Immature natural killer cell (primary cell): ENCODE results near the gene PLXNB1. TPM values are rescaled to one million over a fixed set of nuclear protein-coding genes. Genes with fewer than 3 reads are reported as not detected.
"Not testable (repeated sequence)": the region's sequence is repeated elsewhere in the genome, so short reads cannot be mapped to it uniquely, and the experiment has no call there.

Experiments used
- DNase-seq, 3 donors: peaks; one replicate each; pipeline ENCODE4 v3.0.0; 2022; ENCODE audit warnings: mixed read lengths in 1 of 3
- H3K27ac Mint-ChIP-seq, 6 donors: one replicate each; pipeline ENCODE4 v1.8.0; 2020; ENCODE audit warnings: mixed read lengths in 6 of 6, mild to moderate bottlenecking in 5 of 6, inconsistent platforms in 4 of 6, moderate library complexity in 3 of 6
- H3K27me3 Mint-ChIP-seq, 3 donors: one replicate each; pipeline ENCODE4 v1.8.0; 2020 to 2021; ENCODE audit warnings: low read depth in 3 of 3, mild to moderate bottlenecking in 3 of 3, mixed read lengths in 3 of 3, moderate library complexity in 3 of 3, inconsistent platforms in 1 of 3
- H3K36me3 Mint-ChIP-seq, 3 donors: one replicate each; pipeline ENCODE4 v1.8.0; 2020; ENCODE audit warnings: mixed read lengths in 3 of 3, inconsistent platforms in 2 of 3, mild to moderate bottlenecking in 2 of 3
- H3K4me1 Mint-ChIP-seq, 2 donors: one replicate each; pipeline ENCODE4 v1.8.0; 2020; ENCODE audit warnings: inconsistent platforms in 2 of 2, mild to moderate bottlenecking in 2 of 2, mixed read lengths in 2 of 2, moderate library complexity in 1 of 2
- H3K4me3 Mint-ChIP-seq, 5 donors: one replicate each; pipeline ENCODE4 v1.8.0; 2020; ENCODE audit warnings: mild to moderate bottlenecking in 5 of 5, mixed read lengths in 5 of 5, inconsistent platforms in 3 of 5, moderate library complexity in 3 of 5
- H3K9me3 Mint-ChIP-seq, 6 donors: one replicate each; pipeline ENCODE4 v1.8.0; 2020; ENCODE audit warnings: mild to moderate bottlenecking in 6 of 6, mixed read lengths in 6 of 6, inconsistent platforms in 4 of 6, moderate library complexity in 3 of 6
- polyA plus RNA-seq, 3 donors: library from polyadenylated mRNA; unstranded; fragments of 300-500 nt; fragmentation: Illumina TruSeq; gene quantifications; one replicate each; pipeline ENCODE4 v1.2.3, GENCODE V29; 2021

The PLXNB1 gene
- polyA plus RNA-seq, 3 donors from 2014 or later: 0.11 to 0.19 TPM; not detected in 1

DNA sequence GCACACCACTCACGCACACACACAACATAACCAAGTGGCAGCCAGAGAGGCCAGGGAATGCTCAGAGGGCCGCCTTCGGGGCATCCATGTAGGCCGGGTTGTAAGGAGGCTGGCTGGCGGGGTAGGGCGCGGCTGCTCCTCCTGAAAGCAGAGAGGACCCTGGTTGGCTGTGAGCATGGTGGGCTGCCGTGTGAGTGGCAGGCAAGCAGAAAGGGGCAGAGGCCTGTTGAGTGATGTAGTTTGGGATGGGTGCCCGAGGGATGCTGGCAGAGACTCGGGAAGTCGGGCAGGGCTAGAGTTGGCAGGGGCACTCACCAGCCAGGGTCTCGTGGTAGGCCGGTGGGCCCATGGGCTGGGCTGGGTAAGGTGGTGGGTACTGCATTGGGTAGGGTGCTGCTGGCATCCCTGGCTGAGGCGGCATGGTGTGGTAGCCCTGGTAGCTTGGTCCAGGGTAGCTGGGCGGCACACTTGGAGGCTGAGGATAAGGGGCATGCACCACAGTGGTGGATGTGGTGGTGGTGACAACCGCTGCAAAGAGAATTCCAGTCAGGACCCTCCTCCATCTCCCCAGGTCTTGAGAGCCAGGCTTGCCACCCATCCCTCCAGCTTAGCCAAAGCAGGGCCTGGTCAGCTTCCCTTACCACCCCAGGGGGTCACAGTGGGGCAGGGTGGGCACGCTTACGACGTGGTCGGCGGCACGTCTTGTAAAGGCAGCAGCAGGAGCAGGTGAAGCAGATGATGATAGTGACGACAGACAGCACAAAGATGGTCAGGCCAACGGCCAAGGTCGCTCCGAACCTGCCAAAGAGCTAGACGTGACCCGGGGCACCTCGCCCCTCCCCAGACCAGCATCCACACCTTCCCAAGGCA lies 39.4 kb upstream of the PLXNB1 start:
- Mint-ChIP-seq H3K36me3 (peaks cover 0 to 12% (median 4%) of the 10 kb centered on the region in 3 donors), H3K4me1 (peaks cover 64 to 72% of the 10 kb centered on the region in 2 donors), H3K9me3 (no peaks in the 10 kb centered on the region), H3K27me3 (peaks cover 6 to 11% (median 8%) of the 10 kb centered on the region in 3 donors), H3K27ac (peak overlapping the region; percentile 79 to 88 (median 82)), H3K4me3 (peak overlapping the region in 3 of 5 donors; percentile 29 to 60 (median 46))
- no peak for DNase-seq

DNA sequence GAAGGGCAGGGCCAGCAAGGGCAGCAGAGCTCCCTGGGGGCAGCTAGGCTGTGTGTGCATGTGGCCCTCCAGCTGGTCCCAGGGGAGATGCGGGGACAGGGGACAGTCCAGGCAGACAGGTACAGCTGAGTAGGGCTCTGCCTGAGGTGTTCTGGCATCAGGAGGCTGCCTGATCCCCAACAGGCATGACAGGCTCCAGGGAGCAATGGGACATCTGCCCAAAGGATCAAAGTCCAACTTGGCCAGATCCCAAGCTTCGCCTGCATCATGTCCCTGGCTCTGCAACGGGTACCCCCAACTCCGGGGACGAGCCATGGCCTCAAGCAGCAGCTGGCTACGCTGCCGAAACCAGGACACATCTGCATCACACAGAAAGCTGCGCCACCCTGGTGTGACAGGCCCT lies 38.4 kb upstream of the PLXNB1 start:
- DNase-seq: no peak
- no peaks in the 10 kb centered on the region for H3K9me3 Mint-ChIP-seq
- peak overlapping the region in 3 of 5 donors; percentile 24 to 84 (median 52) for H3K4me3 Mint-ChIP-seq
- peak overlapping the region; percentile 68 to 99 (median 98) for H3K27ac Mint-ChIP-seq
- peaks cover 60 to 69% of the 10 kb centered on the region in 2 donors for H3K4me1 Mint-ChIP-seq
- H3K36me3 Mint-ChIP-seq: peaks cover 0 to 12% (median 4%) of the 10 kb centered on the region in 3 donors
- peaks cover 6 to 11% (median 8%) of the 10 kb centered on the region in 3 donors for H3K27me3 Mint-ChIP-seq

DNA sequence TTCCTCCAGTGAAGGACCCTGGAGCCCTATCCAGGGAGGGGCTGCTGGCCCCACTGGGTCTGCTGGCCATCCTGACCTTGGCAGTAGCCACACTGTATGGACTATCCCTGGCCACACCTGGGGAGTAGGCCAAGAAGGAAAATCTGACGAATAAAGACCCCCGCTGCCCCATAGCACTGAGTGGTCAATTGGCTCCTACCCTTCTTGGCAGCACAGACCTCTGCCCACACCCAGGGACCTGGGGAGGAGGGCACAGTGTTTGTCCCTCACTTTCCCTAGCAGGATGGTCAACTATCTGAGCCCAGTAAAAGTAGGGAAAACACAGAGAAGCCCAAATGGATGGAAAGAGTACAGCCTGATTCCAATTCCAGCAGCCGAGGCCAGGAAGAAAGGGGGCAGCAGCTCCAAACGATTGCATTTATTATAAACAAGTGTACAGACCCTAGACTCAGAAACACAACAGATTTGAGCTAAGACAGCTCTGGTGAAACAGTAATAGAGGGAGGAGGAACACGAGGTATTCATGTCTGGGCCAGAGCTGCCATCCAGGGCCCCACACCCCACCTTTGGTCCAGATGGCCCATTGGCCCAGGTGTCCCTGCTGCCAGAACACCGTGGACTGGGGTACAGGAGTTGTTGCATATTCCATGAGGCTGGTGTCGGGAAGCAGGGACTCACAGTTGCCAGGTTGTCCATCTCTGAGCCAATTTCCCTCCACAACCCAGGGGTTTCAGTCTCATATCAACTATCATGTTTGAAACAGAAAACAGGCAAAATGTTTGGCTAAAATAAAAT lies 37.8 kb upstream of the PLXNB1 start:
- Mint-ChIP-seq H3K4me3 (peak overlapping the region; percentile 84 to 88 (median 87)), H3K36me3 (peaks cover 0 to 12% (median 4%) of the 10 kb centered on the region in 3 donors), H3K27ac (peak overlapping the region; percentile 68 to 99 (median 98)), H3K9me3 (no peaks in the 10 kb centered on the region), H3K27me3 (peaks cover 3 to 7% (median 3%) of the 10 kb centered on the region in 3 donors), H3K4me1 (peaks cover 54 to 63% of the 10 kb centered on the region in 2 donors)
- no peak for DNase-seq

DNA sequence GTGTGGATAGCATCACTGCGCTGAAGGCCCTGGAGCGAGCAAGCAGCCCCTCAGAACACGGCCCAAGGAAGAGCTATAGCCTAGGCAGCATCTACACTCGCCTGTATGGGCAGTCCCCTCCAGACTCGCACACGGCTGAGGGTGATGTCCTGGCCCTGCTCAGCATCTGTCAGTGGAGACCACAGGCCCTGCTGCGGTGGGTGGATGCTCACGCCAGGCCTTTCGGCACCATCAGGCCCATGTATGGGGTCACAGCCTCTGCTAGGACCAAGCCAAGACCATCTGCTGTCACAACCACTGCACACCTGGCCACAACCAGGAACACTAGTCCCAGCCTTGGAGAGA lies 37.2 kb upstream of the PLXNB1 start:
- Mint-ChIP-seq H3K27ac (peak overlapping the region; percentile 95 to 99 (median 98)), H3K36me3 (peaks cover 0 to 12% (median 4%) of the 10 kb centered on the region in 3 donors), H3K27me3 (peaks cover 2 to 7% (median 3%) of the 10 kb centered on the region in 3 donors), H3K9me3 (no peaks in the 10 kb centered on the region), H3K4me3 (peak overlapping the region; percentile 84 to 88 (median 87)), H3K4me1 (peaks cover 53 to 61% of the 10 kb centered on the region in 2 donors)
- DNase-seq: no peak

DNA sequence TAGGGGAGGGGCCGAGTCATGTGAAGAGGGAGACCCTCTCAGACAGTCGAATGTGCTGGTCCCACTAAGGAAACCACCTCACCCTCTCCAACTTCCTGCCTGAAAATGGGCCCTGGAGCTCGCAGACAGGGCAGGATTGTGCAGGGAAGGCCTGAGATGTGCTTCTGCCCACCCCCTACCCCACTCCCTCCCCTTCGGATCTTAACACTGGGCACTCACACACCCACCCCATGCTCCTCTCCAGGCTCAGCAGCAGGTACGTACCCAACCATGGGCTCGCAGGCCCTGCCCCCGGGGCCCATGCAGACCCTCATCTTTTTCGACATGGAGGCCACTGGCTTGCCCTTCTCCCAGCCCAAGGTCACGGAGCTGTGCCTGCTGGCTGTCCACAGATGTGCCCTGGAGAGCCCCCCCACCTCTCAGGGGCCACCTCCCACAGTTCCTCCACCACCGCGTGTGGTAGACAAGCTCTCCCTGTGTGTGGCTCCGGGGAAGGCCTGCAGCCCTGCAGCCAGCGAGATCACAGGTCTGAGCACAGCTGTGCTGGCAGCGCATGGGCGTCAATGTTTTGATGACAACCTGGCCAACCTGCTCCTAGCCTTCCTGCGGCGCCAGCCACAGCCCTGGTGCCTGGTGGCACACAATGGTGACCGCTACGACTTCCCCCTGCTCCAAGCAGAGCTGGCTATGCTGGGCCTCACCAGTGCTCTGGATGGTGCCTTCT lies 36.7 kb upstream of the PLXNB1 start:
- H3K4me1 Mint-ChIP-seq: peaks cover 53 to 57% of the 10 kb centered on the region in 2 donors
- DNase-seq: peak; percentile 26 to 42 (median 27)
- no peaks in the 10 kb centered on the region for H3K9me3 Mint-ChIP-seq
- peaks cover 2 to 7% (median 3%) of the 10 kb centered on the region in 3 donors for H3K27me3 Mint-ChIP-seq
- H3K4me3 Mint-ChIP-seq: peak overlapping the region; percentile 84 to 88 (median 87)
- H3K27ac Mint-ChIP-seq: peak overlapping the region; percentile 95 to 99 (median 98)
- H3K36me3 Mint-ChIP-seq: peaks cover 0 to 12% (median 4%) of the 10 kb centered on the region in 3 donors

DNA sequence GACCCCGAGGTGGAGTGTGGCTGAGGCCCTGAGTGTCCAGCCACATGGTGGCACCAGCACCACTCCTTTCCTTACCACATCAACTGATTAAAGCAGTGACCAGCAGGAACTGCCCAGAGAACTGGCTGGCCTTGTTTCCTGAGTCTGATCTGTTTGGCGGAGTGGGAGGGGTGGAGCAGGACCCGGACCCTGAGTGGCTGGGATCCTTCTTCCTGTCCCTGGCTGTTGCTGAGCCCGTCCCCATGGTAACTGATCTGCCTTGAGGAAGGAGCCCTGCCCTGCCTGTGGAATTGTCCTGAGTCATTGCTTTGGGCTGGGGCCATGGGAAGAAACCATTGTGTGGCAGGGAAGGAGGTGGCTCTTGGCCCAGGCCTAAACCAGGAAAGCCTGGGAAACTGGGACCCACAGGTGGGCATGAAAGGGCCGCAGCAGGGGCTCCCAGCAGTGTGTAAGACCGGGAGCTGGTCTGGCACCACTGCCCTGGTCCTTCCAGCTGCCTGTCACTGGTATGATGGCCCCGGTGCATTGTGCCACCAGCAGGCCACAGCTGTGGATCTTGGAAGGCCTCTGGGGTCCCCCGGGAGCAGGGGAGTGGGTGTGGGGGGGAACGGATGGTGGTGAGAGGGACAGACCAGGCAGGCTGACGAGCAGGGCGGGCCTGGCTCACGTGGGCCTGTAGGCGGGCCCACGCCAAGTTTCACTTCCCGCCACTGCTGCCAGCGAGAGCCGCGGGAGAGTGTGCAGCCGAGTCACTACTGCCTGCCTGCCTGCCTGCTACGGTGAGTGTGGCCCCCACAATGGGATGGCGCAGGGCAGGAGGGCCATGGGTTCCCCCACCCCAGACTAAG lies 35.9 kb upstream of the PLXNB1 start:
- Mint-ChIP-seq H3K9me3 (no peaks in the 10 kb centered on the region), H3K27ac (peak overlapping the region; percentile 95 to 99 (median 98)), H3K4me1 (peaks cover 53% of the 10 kb centered on the region in 2 donors), H3K4me3 (peak overlapping the region; percentile 84 to 88 (median 87)), H3K27me3 (peaks cover 2 to 7% (median 3%) of the 10 kb centered on the region in 3 donors), H3K36me3 (peaks cover 0 to 15% (median 4%) of the 10 kb centered on the region in 3 donors)
- DNase-seq: peak; percentile 80 to 81 (median 81)

DNA sequence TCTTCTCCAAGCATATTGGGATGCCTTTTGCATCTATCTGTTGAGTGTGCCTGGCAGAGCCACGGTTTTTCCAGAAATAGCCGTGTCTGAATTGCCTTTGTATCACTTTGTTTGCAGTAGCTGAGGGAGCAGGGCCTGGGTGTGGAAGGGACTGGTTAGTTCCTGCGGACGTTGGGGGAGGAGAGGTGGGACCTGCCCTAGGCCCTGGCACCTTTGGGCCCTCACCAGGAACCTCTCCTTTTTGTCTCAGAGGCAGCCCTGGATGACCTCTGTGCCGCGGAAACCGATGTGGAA lies 35.3 kb upstream of the PLXNB1 start:
- H3K4me1 Mint-ChIP-seq: peaks cover 47 to 51% of the 10 kb centered on the region in 2 donors
- no peak for DNase-seq
- H3K36me3 Mint-ChIP-seq: peaks cover 0 to 20% (median 4%) of the 10 kb centered on the region in 3 donors
- no peaks in the 10 kb centered on the region for H3K9me3 Mint-ChIP-seq
- H3K4me3 Mint-ChIP-seq: peak overlapping the region in 4 of 5 donors; percentile 84 to 88 (median 86)
- peaks cover 2 to 7% (median 5%) of the 10 kb centered on the region in 3 donors for H3K27me3 Mint-ChIP-seq
- H3K27ac Mint-ChIP-seq: peak overlapping the region; percentile 95 to 99 (median 98)

DNA sequence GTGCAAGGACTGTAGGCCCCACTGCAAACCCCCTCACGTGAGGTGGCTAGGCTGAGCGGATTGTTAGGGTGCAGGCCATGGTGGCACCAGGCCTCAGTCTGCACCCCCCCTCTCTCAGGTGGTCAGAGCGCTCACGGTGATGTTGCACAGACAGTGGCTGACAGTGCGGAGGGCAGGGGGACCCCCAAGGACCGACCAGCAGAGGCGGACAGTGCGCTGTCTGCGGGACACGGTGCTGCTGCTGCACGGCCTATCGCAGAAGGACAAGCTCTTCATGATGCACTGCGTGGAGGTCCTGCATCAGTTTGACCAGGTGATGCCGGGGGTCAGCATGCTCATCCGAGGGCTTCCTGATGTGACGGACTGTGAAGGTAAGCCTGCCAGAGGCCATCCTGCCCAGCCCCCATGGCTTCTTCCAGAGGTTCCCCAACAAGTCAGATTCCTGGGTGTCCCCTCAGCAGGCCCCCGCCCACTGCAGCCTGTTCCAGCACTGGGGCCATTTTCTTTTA lies 34.9 kb upstream of the PLXNB1 start:
- DNase-seq: no peak
- peak overlapping the region in 2 of 5 donors; percentile 18 to 88 for H3K4me3 Mint-ChIP-seq
- H3K27me3 Mint-ChIP-seq: peaks cover 2 to 7% (median 5%) of the 10 kb centered on the region in 3 donors
- H3K9me3 Mint-ChIP-seq: no peaks in the 10 kb centered on the region
- H3K27ac Mint-ChIP-seq: peak overlapping the region in 3 of 6 donors; percentile 95 to 99 (median 99)
- H3K4me1 Mint-ChIP-seq: peaks cover 43 to 47% of the 10 kb centered on the region in 2 donors
- H3K36me3 Mint-ChIP-seq: peaks cover 0 to 18% (median 4%) of the 10 kb centered on the region in 3 donors

DNA sequence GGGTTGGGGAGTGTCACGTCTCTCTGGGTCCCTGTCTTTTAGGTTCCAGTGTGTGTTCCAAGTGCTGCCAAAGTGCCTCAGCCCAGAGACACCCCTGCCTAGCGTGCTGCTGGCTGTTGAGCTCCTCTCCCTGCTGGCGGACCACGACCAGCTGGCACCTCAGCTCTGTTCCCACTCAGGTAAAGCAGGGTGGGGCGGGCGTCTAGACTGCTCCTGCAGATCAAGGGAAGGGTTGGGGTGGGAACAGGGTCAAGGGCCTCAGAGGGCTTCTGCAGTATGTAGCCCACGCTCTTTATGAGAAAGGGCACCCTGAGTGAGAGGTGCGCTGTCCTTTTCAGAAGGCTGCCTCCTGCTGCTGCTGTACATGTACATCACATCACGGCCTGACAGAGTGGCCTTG lies 33.8 kb upstream of the PLXNB1 start:
- Mint-ChIP-seq H3K27me3 (peaks cover 2 to 7% (median 3%) of the 10 kb centered on the region in 3 donors), H3K4me3 (no peak overlapping the region), H3K36me3 (peaks cover 0 to 14% (median 4%) of the 10 kb centered on the region in 3 donors), H3K9me3 (no peaks in the 10 kb centered on the region), H3K4me1 (peaks cover 33 to 36% of the 10 kb centered on the region in 2 donors), H3K27ac (no peak overlapping the region)
- DNase-seq: no peak

DNA sequence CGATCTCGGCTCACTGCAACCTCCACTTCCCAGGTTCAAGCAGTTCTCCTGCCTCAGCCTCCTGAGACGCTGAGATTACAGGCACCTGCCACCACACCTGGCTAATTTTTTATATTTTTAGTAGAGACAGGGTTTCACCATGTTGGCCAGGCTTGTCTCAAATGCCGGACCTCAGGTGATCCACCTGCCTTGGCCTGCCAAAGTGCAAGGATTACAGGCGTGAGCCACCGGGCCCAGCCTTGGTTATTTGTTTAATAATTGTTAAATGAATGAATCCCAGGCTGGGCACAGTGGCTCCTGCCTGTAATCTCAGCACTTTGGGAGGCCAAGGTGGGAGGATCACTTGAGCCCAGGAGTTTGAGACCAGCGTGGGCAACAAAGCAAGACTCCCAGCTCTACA lies 31.9 kb upstream of the PLXNB1 start:
- peaks cover 0 to 13% (median 0%) of the 10 kb centered on the region in 3 donors for H3K36me3 Mint-ChIP-seq
- not testable (repeated sequence) for H3K4me3 Mint-ChIP-seq, H3K27me3 Mint-ChIP-seq, H3K27ac Mint-ChIP-seq, DNase-seq, H3K9me3 Mint-ChIP-seq
- H3K4me1 Mint-ChIP-seq: peaks cover 17% of the 10 kb centered on the region in 2 donors

DNA sequence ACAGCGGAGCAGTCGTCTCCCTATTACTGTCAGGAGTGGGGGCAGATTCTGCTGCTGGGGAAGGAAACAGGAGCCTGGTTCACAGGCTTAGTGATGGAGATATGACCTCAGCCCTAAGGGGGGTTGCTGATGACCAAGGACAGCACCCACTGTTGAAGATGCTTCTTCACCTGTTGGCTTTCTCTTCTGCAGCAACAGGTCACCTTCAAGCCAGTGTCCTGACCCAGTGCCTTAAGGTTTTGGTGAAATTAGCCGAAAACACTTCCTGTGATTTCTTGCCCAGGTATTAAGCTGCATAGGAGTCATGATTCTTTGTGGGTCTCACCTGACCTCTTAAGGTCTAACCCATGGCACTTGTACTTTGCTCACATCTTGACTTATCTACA lies 30.6 kb upstream of the PLXNB1 start:
- no peak for DNase-seq
- Mint-ChIP-seq H3K4me3 (no peak overlapping the region), H3K9me3 (no peaks in the 10 kb centered on the region)

DNA sequence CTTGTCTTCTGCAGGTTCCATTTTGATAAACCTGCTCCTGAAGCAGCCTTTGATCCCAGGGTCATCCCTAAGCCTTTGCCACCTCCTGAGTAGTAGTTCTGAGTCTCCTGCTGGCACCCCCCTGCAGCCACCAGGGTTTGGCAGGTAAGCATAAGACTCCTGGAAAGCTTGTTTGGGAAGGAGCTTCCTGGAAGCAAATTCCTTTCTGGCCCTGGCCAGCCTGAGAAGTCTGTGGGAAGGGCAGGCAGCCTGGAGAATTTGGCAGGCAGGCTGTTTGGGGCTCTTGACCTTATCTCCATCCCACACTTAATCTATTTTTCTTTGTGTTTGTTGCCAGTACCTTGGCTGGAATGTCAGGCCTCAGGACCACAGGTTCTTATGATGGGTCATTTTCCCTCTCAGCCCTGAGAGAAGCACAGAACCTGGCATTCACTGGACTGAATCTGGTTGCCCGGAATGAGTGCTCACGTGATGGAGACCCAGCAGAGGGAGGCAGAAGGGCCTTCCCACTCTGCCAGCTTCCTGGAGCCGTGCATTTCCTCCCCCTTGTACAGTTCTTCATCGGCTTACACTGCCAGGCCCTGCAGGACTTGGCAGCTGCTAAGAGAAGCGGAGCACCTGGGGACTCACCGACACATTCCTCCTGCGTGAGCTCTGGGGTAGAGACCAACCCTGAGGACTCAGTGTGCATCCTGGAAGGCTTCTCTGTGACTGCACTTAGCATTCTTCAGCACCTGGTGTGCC lies 30.1 kb upstream of the PLXNB1 start:
- Mint-ChIP-seq H3K4me3 (no peak overlapping the region), H3K27ac (peak overlapping the region in 1 of 6 donors; percentile 65), H3K4me1 (no peaks in the 10 kb centered on the region), H3K36me3 (peaks cover 0 to 17% (median 3%) of the 10 kb centered on the region in 3 donors), H3K27me3 (peaks cover 0 to 2% (median 0%) of the 10 kb centered on the region in 3 donors), H3K9me3 (no peaks in the 10 kb centered on the region)
- DNase-seq: no peak

More for the DNA sequence above, 30.6 kb upstream of the PLXNB1 start:
- Mint-ChIP-seq H3K4me1 (peaks cover 5% of the 10 kb centered on the region in 2 donors), H3K36me3 (peaks cover 0 to 13% (median 0%) of the 10 kb centered on the region in 3 donors), H3K27ac (peak overlapping the region in 2 of 6 donors; percentile 27 to 65), H3K27me3 (peaks cover 0 to 2% (median 1%) of the 10 kb centered on the region in 3 donors)
